Sigmoid colon (tissue), 7 donors: ENCODE data around the gene HORMAD2. TPM values are rescaled to one million over a fixed set of nuclear protein-coding genes. Genes with fewer than 3 reads are reported as not detected.

Source experiments
- DNase-seq: peaks from one replicate; pipeline ENCODE4 v3.0.0-alpha.2; 2019
- H3K27ac ChIP-seq, 4 donors: fragments of 200-600 bp; sonication (generic); one replicate each; pipeline ENCODE4 v1.5.1; 2016 to 2019; ENCODE audit warnings: mild to moderate bottlenecking in 1 of 4
- H3K27me3 ChIP-seq, 3 donors: fragments of 200-600 bp; sonication (generic); one replicate each; pipeline ENCODE4 v1.5.1; 2019; ENCODE audit warnings: mild to moderate bottlenecking in 1 of 3
- H3K36me3 ChIP-seq, 4 donors: fragments of 200-600 bp; sonication (generic); one replicate each; pipeline ENCODE4 v1.5.1; 2016 to 2019
- H3K4me1 ChIP-seq, 4 donors: fragments of 200-600 bp; sonication (generic); one replicate each; pipeline ENCODE4 v1.5.1; 2017 to 2019
- H3K4me3 ChIP-seq, 4 donors: fragments of 200-600 bp; sonication (generic); one replicate each; pipeline ENCODE4 v1.5.1; 2017 to 2019; ENCODE audit warnings: mild to moderate bottlenecking in 2 of 4, moderate library complexity in 1 of 4
- H3K9me3 ChIP-seq, 4 donors: fragments of 200-600 bp in 3 of 4; sonication (generic) in 3 of 4; one replicate each; pipeline versions ENCODE4 v1.5.1 to v1.6.1; 2013 to 2019
- EP300 ChIP-seq, 4 donors: sonication (generic); formaldehyde crosslinking; IDR thresholded peaks; one replicate each; pipeline ENCODE4 v1.6.1; 2017; ENCODE audit warnings: antibody characterized with exemption in 4 of 4
- POLR2A ChIP-seq, 2 donors: fragments of 450-650 bp; IDR thresholded peaks; one replicate each; pipeline ENCODE4 v1.6.1; 2016; ENCODE audit warnings: antibody characterized with exemption in 2 of 2, mild to moderate bottlenecking in 2 of 2, moderate library complexity in 2 of 2
- POLR2AphosphoS5 ChIP-seq, 4 donors: sonication (generic); formaldehyde crosslinking; IDR thresholded peaks; one replicate each; pipeline ENCODE4 v1.6.1; 2017; ENCODE audit warnings: antibody characterized with exemption in 4 of 4
- WGBS, 2 donors: extraction: QIAGEN DNeasy Blood & Tissue Kit; methylation state at CpG; one replicate each; pipeline ENCODE4 v1.1.7; 2013; 5-methylcytosine and 5-hydroxymethylcytosine counted together
- intact Hi-C: fragments of 100-400 bp; cut with DNase I; formaldehyde crosslinking; loops from one replicate; pipeline ENCODE4 v1.15.1; 2023
- polyA plus RNA-seq, 3 donors: library from polyadenylated mRNA; stranded (reverse); fragments of 200-250 nt; gene quantifications; one replicate each; pipeline ENCODE4 v1.2.3, GENCODE V29; 2013
- total RNA-seq, 4 donors: library from RNA; depleted of rRNA; stranded (reverse); fragments of >200 nt; gene quantifications; one replicate each; pipeline ENCODE4 v1.1.0, GENCODE V29; 2016
- TF ChIP-seq, protein P1 (sequence below), 4 experiments: fragments of 450-650 bp in 3 of 4; fragments of 200-600 bp in 1 of 4; IDR thresholded peaks; one replicate each; pipeline ENCODE4 v1.5.1; 2016 to 2019; ENCODE audit warnings: antibody characterized with exemption in 4 of 4, mild to moderate bottlenecking in 3 of 4, moderate library complexity in 2 of 4
- donor health status: healthy with polysubstance abuse.
- donor health status: Bipolar disorder and iron deficiency.
- donor health status: healthy.

HORMAD2 gene
- total and polyA plus RNA-seq, 7 donors: not detected

DNA sequence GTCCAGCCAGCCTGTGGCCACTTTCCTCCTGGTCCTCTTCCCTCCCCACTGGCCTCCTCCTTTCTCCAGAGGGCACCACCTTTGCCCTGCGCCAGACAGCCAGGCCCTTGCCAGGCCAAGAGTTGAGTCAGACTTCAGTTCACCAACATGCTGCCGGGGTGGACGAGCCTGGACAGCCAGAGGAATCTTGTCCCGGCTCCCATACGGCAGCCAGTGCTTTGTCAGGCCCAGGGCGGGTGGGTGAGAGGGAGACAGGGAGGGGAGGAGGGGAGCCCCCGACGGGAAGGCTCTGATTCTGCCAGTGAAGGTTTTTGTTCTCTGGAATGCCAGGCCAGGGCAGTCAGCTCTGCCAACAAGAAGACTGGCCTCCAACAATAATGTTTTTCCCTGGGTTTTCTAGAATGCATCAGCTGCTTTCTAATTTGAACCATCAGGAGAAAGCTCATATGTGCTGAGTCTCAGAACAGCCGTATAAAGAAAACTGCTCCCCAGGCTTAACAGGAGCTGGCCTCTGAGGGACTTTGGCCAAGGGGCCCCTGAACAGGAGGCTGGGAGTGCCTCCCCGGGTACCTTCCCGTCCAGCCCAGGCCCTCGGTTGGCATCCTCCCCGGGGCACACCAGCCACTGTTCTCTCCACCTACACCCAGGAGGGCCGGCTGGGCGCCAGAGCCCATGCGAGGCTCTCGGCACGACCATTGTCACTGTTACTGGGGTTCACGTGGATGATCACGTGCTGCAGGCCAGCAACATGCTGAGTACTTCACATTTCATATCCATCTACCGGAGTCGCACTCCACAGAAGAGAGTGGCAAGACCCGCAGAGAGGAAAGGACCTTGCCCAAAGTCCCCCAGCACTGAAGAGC lies 137.7 kb downstream of the HORMAD2 start:
- Histone ChIP-seq H3K4me1 (peaks cover 0 to 2% (median 0%) of the 10 kb centered on the region in 4 donors), H3K27ac (no peak overlapping the region), H3K9me3 (no peaks in the 10 kb centered on the region), H3K27me3 (peaks cover 0 to 5% (median 0%) of the 10 kb centered on the region in 3 donors), H3K4me3 (no peak overlapping the region), H3K36me3 (no peaks in the 10 kb centered on the region)
- no peak for DNase-seq
- TF ChIP-seq POLR2AphosphoS5 (IDR thresholded peaks at IDR 0.05): no peak
- WGBS, 2 donors: 83 to 88% methylated on average over 23 of the region's 23 CpGs
- intact Hi-C loops: no loop called here

DNA sequence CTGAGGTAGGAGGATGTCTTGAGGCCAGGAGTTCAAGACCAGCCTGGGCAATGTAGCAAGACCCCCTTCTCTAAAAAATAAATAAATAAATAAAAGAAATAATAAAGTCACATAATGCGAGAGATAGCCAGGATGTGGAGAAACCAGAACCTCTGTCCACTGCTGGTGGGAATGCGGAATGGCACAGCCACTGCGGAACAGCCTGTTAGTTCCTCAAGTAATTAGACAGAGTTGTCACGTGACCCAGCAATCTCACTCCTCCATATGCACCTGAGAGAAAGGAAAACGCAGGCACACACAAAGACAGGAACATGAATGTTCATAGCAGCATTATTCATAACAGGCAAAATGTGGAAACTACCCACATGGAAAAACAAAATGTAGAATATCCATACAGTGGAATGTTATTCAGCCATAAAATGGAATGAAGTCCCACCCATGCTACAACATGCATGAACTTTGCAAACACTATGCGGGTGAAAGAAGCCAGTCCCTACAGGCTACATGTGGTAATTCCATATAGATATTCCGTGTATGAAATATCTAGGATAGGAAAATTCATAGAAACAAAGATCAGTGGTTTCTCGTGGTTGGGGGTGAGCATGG lies 138.9 kb downstream of the HORMAD2 start:
- Histone ChIP-seq H3K4me3 (no peak overlapping the region), H3K36me3 (no peaks in the 10 kb centered on the region), H3K4me1 (no peaks in the 10 kb centered on the region), H3K27ac (no peak overlapping the region), H3K9me3 (no peaks in the 10 kb centered on the region), H3K27me3 (peaks cover 0 to 5% (median 0%) of the 10 kb centered on the region in 3 donors)
- TF ChIP-seq EP300 (IDR thresholded peaks at IDR 0.05) (no peak), POLR2A (IDR thresholded peaks at IDR 0.05) (no peak), POLR2AphosphoS5 (IDR thresholded peaks at IDR 0.05) (no peak)
- TF ChIP-seq, protein P1, sequence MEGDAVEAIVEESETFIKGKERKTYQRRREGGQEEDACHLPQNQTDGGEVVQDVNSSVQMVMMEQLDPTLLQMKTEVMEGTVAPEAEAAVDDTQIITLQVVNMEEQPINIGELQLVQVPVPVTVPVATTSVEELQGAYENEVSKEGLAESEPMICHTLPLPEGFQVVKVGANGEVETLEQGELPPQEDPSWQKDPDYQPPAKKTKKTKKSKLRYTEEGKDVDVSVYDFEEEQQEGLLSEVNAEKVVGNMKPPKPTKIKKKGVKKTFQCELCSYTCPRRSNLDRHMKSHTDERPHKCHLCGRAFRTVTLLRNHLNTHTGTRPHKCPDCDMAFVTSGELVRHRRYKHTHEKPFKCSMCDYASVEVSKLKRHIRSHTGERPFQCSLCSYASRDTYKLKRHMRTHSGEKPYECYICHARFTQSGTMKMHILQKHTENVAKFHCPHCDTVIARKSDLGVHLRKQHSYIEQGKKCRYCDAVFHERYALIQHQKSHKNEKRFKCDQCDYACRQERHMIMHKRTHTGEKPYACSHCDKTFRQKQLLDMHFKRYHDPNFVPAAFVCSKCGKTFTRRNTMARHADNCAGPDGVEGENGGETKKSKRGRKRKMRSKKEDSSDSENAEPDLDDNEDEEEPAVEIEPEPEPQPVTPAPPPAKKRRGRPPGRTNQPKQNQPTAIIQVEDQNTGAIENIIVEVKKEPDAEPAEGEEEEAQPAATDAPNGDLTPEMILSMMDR (IDR thresholded peaks at IDR 0.05): no peak
- WGBS, 2 donors: 80 to 92% methylated on average over 8 of the region's 8 CpGs
- DNase-seq: no peak
- intact Hi-C loops: no loop called here

DNA sequence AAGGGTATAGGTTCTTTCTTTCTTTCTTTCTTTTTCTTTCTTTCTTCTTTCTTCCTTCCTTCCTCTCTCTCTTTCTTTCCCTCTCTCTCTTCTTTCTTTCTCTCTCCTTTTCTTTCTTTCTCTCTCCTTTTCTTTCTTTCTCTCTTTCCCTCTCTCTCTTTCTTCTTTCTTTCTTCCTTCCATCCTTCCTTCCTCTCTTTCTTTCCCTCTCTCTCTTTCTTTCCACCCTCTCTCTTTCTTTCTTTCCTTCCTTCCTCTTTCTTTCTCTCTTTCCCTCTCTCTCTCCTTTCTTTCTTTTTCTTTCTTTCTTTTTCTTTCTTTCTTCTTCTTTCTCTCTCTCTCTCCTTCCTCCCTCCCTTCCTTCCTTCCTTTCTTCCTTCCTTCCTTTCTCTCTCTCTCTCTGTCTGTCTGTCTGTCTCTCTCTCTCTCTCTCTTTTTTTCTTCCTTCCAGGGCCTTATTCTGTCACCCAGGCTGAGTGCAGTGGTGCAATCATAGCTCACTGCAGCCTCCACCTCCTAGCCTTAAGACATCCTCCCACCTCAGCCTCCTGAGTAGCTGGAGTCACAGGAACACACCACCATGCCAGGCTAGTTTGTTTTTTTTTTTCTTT lies 139.5 kb downstream of the HORMAD2 start:
- Histone ChIP-seq H3K9me3 (no peaks in the 10 kb centered on the region), H3K4me1 (no peaks in the 10 kb centered on the region), H3K27me3 (peaks cover 0 to 5% (median 0%) of the 10 kb centered on the region in 3 donors), H3K27ac (no peak overlapping the region), H3K36me3 (no peaks in the 10 kb centered on the region), H3K4me3 (no peak overlapping the region)
- intact Hi-C loops: no loop called here
- TF ChIP-seq, protein P1 (IDR thresholded peaks at IDR 0.05): no peak
- TF ChIP-seq EP300 (IDR thresholded peaks at IDR 0.05) (no peak), POLR2A (IDR thresholded peaks at IDR 0.05) (no peak), POLR2AphosphoS5 (IDR thresholded peaks at IDR 0.05) (no peak)
- no peak for DNase-seq

DNA sequence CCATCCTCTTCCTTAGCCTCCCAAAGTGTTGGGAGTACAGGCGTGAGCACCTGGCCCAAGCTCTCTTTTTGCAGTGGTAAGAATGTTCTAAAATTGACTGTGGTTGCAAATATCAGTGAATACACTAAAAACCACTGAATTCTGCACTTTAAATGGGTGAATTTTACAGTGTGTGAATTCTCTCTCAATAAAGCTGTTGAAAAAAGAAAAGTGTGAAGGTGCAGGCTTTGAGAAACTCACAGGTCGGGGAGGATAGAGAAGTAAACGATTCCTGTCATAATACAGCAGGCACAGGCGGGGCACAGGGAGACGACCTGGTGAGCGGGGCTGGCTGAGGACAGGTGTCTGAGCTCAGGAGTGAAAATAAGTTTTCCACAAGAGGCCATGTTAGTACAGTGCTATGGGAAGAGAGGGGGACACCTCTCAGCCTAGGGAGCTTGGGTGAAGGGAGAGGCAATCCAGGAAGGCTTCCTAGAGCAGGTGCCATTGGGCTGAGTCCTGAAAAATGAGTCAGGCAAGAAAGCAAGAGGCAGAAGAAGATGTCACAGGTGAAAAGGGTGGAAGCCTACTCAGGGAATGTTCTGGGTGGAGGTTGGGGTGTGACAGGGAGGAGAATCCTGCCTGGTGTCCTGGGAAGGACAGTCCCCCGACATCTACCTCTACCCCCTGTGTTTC lies 140.2 kb downstream of the HORMAD2 start:
- intact Hi-C loops: no loop called here
- Histone ChIP-seq H3K27ac (no peak overlapping the region), H3K4me3 (no peak overlapping the region), H3K36me3 (no peaks in the 10 kb centered on the region), H3K4me1 (no peaks in the 10 kb centered on the region), H3K27me3 (peaks cover 0 to 5% (median 0%) of the 10 kb centered on the region in 3 donors), H3K9me3 (no peaks in the 10 kb centered on the region)
- TF ChIP-seq POLR2A (IDR thresholded peaks at IDR 0.05): no peak
- no peak for DNase-seq
- 50 to 61% methylated on average over 7 of the region's 7 CpGs for WGBS, 2 donors

DNA sequence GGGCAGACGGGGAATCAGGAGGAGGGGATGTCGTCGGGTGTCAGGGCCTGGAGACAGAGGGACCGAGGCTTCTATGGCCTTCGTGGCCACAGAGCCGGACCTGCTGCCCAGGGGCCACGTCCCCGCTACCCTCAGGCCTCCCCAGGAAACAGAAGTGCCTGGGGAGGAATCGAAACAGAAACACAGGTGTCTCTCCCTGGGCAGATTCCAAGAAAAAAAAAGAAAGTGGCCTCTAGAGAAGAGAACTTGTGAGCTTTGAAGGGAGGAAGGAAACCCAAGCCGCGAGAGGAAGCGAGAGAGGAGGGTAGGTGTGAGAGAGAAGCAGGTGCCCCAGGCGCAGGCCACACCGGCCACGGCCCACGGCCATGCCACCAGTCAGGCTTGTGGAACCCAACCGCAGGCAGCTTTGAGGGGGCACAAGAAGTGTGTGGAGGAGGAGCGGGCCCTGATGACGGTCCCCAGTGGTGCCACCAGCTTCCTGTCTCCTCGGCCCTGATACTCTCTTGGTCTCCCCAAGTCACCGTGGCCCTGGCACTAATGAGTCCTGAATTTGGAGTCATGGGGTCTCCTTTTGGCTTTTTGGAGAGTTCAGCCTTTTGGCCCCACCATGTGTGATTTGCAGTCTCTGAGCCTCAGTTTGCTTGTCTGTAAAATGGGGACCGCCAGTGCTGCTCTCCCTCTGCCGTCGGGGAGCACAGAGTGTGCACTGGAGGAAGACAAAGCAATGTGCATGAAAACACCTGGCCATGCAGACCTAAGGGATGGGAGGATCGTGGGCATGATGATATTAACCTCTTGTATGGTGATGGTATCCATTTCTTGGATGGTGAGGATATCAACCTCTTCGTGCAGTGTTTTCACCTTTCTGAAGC lies 141.1 kb downstream of the HORMAD2 start:
- H3K9me3 ChIP-seq: no peaks in the 10 kb centered on the region
- no peak for TF ChIP-seq POLR2A (IDR thresholded peaks at IDR 0.05)
- no peak for TF ChIP-seq EP300 (IDR thresholded peaks at IDR 0.05)
- TF ChIP-seq POLR2AphosphoS5 (IDR thresholded peaks at IDR 0.05): no peak
- TF ChIP-seq, protein P1 (IDR thresholded peaks at IDR 0.05): no peak
- H3K27ac ChIP-seq: no peak overlapping the region
- no peak for DNase-seq
- H3K4me3 ChIP-seq: no peak overlapping the region
- peaks cover 0 to 5% (median 0%) of the 10 kb centered on the region in 3 donors for H3K27me3 ChIP-seq
- intact Hi-C loops: no loop called here
- WGBS, 2 donors: 50 to 78% methylated on average over 26 of the region's 26 CpGs
- no peaks in the 10 kb centered on the region for H3K36me3 ChIP-seq
- H3K4me1 ChIP-seq: no peaks in the 10 kb centered on the region
